Measurements from ENCODE around the gene CCNQ.

Gene CCNQ

GRCh38 chrX:153637121-153638040 is 38.4 kb upstream of the CCNQ start:
- H3K36me3 ChIP-seq: no peaks in the 10 kb centered on the region
- H4K20me1 ChIP-seq: peaks cover 19% of the 10 kb centered on the region; the same call in 1 of the 2 replicates
- H3K9me3 ChIP-seq: 0 out of 2 replicates have a peak, but pooled peaks cover 4% of the 10 kb centered on the region
- peaks cover 52% of the 10 kb centered on the region for H3K27me3 ChIP-seq
- no peak for TF ChIP-seq Cebpa-rat (IDR thresholded peaks at IDR 0.05)
- peaks cover 67% of the 10 kb centered on the region for H3K4me1 ChIP-seq
- no peak overlapping the region for H3K27ac ChIP-seq
- peak overlapping the region; percentile 80 for H3K4me2 ChIP-seq
- H3K4me3 ChIP-seq: no peak overlapping the region
- H3K9ac ChIP-seq: no peak overlapping the region

- Histone ChIP-seq H3K27ac (no peak overlapping the region; the same call in 1 of the 2 replicates), H3K4me3 (no peak overlapping the region), H3K36me3 (no peaks in the 10 kb centered on the region), H3K27me3 (peaks cover 59% of the 10 kb centered on the region), H3K4me1 (peaks cover 64% of the 10 kb centered on the region), H3K9me3 (peaks cover 11% of the 10 kb centered on the region), H3K9ac (no peak overlapping the region), H3K4me2 (peak overlapping the region; percentile 80), H4K20me1 (peaks cover 19% of the 10 kb centered on the region; the same call in 1 of the 2 replicates)
- TF ChIP-seq Cebpa-rat (IDR thresholded peaks at IDR 0.05): no peak
These were observed 37.8 kb upstream of the CCNQ start for GRCh38 chrX:153636716-153637115.

GRCh38 chrX:153635788-153636668 is 37.1 kb upstream of the CCNQ start:
- Histone ChIP-seq H3K9me3 (peaks cover 18% of the 10 kb centered on the region), H3K9ac (no peak overlapping the region), H3K4me3 (no peak overlapping the region), H3K27me3 (peaks cover 66% of the 10 kb centered on the region), H3K4me2 (peak overlapping the region; percentile 80), H4K20me1 (peaks cover 19% of the 10 kb centered on the region; the same call in 1 of the 2 replicates), H3K36me3 (no peaks in the 10 kb centered on the region), H3K4me1 (peaks cover 57% of the 10 kb centered on the region), H3K27ac (no peak overlapping the region; the same call in 1 of the 2 replicates)
- TF ChIP-seq Cebpa-rat (IDR thresholded peaks at IDR 0.05): no peak

- no peak overlapping the region for H3K4me3 ChIP-seq
- peaks cover 72% of the 10 kb centered on the region for H3K27me3 ChIP-seq
- H3K4me1 ChIP-seq: peaks cover 51% of the 10 kb centered on the region
- TF ChIP-seq Cebpa-rat (IDR thresholded peaks at IDR 0.05): no peak
- H3K27ac ChIP-seq: no peak overlapping the region
- peaks cover 18% of the 10 kb centered on the region for H3K9me3 ChIP-seq
- H3K9ac ChIP-seq: no peak overlapping the region
- H4K20me1 ChIP-seq: peaks cover 19% of the 10 kb centered on the region; the same call in 1 of the 2 replicates
- H3K4me2 ChIP-seq: peak overlapping the region; percentile 80; the same call in 1 of the 2 replicates
- no peaks in the 10 kb centered on the region for H3K36me3 ChIP-seq
These were observed 36.4 kb upstream of the CCNQ start for GRCh38 chrX:153635388-153635787.

GRCh38 chrX:153634832-153635231 is 35.9 kb upstream of the CCNQ start:
- no peak overlapping the region for H3K27ac ChIP-seq
- H3K9me3 ChIP-seq: peaks cover 18% of the 10 kb centered on the region

GRCh38 chrX:153634236-153634635 is 35.3 kb upstream of the CCNQ start:
- Histone ChIP-seq H3K27me3 (peaks cover 84% of the 10 kb centered on the region), H3K4me3 (no peak overlapping the region), H3K27ac (no peak overlapping the region), H4K20me1 (peaks cover 19% of the 10 kb centered on the region; the same call in 1 of the 2 replicates), H3K9me3 (peaks cover 18% of the 10 kb centered on the region), H3K4me2 (no peak overlapping the region), H3K9ac (no peak overlapping the region), H3K4me1 (peaks cover 40% of the 10 kb centered on the region), H3K36me3 (no peaks in the 10 kb centered on the region)
- no peak for TF ChIP-seq Cebpa-rat (IDR thresholded peaks at IDR 0.05)

More at GRCh38 chrX:153634832-153635231, 35.9 kb upstream of the CCNQ start:
- peaks cover 46% of the 10 kb centered on the region for H3K4me1 ChIP-seq
- peaks cover 78% of the 10 kb centered on the region for H3K27me3 ChIP-seq
- no peak overlapping the region for H3K4me3 ChIP-seq
- TF ChIP-seq Cebpa-rat (IDR thresholded peaks at IDR 0.05): no peak
- no peak overlapping the region for H3K9ac ChIP-seq
- H4K20me1 ChIP-seq: peaks cover 19% of the 10 kb centered on the region; the same call in 1 of the 2 replicates
- no peaks in the 10 kb centered on the region for H3K36me3 ChIP-seq
- H3K4me2 ChIP-seq: no peak overlapping the region

- Histone ChIP-seq H3K27ac (no peak overlapping the region), H3K9ac (no peak overlapping the region), H4K20me1 (peaks cover 16% of the 10 kb centered on the region; the same call in 1 of the 2 replicates), H3K27me3 (peaks cover 89% of the 10 kb centered on the region), H3K4me2 (no peak overlapping the region), H3K4me1 (peaks cover 39% of the 10 kb centered on the region), H3K4me3 (no peak overlapping the region), H3K9me3 (peaks cover 18% of the 10 kb centered on the region), H3K36me3 (no peaks in the 10 kb centered on the region)
- no peak for TF ChIP-seq Cebpa-rat (IDR thresholded peaks at IDR 0.05)
These were observed 34.8 kb upstream of the CCNQ start for GRCh38 chrX:153633607-153634180.

GRCh38 chrX:153633048-153633447 is 34.1 kb upstream of the CCNQ start:
- H3K27ac ChIP-seq: no peak overlapping the region
- H3K4me2 ChIP-seq: no peak overlapping the region
- TF ChIP-seq Cebpa-rat (IDR thresholded peaks at IDR 0.05): no peak
- H3K27me3 ChIP-seq: peaks cover 95% of the 10 kb centered on the region
- H4K20me1 ChIP-seq: peaks cover 10% of the 10 kb centered on the region; the same call in 1 of the 2 replicates
- peaks cover 39% of the 10 kb centered on the region for H3K4me1 ChIP-seq
- H3K9ac ChIP-seq: no peak overlapping the region
- H3K36me3 ChIP-seq: no peaks in the 10 kb centered on the region
- H3K9me3 ChIP-seq: peaks cover 18% of the 10 kb centered on the region
- no peak overlapping the region for H3K4me3 ChIP-seq

- Histone ChIP-seq H4K20me1 (peaks cover 6% of the 10 kb centered on the region; the same call in 1 of the 2 replicates), H3K9ac (no peak overlapping the region), H3K4me3 (no peak overlapping the region), H3K4me1 (peaks cover 39% of the 10 kb centered on the region), H3K27ac (no peak overlapping the region), H3K4me2 (no peak overlapping the region), H3K9me3 (peaks cover 18% of the 10 kb centered on the region), H3K27me3 (peaks cover 97% of the 10 kb centered on the region), H3K36me3 (no peaks in the 10 kb centered on the region)
- TF ChIP-seq Cebpa-rat (IDR thresholded peaks at IDR 0.05): no peak
These were observed 33.6 kb upstream of the CCNQ start for GRCh38 chrX:153632595-153632946.
